ENCODE results near the gene NOP9.

The NOP9 gene

GRCh38 chr14:24263848-24264247 is 35.8 kb upstream of the NOP9 start:
- DNase-seq (ENCODE audit: low spot score) = no peak

GRCh38 chr14:24264298-24264697 is 35.4 kb upstream of the NOP9 start:
- DNase-seq (ENCODE audit: low spot score) = no peak

GRCh38 chr14:24266344-24267244 is 33.1 kb upstream of the NOP9 start:
- no peak for DNase-seq (ENCODE audit: low spot score)

GRCh38 chr14:24267516-24267915 is 32.1 kb upstream of the NOP9 start:
- no peak for DNase-seq (ENCODE audit: low spot score)

DNA sequence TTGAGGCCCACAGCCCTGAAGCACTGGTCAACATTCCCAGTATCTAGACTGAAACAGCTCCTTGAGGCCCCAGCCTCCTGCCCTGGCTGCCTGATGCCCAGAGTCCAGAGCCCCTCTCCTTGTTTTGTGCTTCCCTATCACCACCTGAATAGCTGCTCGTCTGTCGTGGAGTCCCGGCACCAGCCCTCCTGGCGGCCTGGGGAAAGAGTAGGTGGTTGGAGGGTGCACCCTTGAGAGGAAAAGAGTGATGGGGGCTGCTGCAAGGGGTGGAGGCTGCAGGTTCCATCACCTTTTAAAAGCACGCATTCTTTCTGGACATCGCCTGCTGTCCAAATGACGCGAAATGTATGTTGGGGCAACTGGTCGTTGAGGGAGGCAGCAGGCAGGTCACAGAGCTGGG is 31.4 kb upstream of the NOP9 start:
- DNase-seq (ENCODE audit: low spot score) = no peak

DNA sequence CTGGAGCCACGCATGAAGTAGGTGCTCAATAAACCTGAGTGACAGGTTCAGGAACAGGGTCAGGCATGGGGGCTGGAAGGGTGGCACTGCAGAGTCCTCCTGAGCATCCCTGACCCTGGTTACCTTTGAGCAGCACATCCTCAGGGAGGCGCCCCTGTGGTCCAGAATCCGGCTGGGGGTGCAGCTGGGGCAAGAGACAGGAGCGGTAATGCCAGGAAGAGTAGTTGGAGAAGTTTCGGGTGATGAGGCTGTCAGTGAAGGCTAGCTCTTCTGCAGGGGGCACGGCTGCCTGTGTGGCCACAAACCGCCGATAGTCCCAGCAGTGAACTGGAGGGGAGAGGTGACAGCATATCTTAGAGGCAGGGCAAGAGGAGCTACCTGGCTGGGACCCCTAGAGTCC is 30.3 kb upstream of the NOP9 start:
- DNase-seq (ENCODE audit: low spot score) = no peak

DNA sequence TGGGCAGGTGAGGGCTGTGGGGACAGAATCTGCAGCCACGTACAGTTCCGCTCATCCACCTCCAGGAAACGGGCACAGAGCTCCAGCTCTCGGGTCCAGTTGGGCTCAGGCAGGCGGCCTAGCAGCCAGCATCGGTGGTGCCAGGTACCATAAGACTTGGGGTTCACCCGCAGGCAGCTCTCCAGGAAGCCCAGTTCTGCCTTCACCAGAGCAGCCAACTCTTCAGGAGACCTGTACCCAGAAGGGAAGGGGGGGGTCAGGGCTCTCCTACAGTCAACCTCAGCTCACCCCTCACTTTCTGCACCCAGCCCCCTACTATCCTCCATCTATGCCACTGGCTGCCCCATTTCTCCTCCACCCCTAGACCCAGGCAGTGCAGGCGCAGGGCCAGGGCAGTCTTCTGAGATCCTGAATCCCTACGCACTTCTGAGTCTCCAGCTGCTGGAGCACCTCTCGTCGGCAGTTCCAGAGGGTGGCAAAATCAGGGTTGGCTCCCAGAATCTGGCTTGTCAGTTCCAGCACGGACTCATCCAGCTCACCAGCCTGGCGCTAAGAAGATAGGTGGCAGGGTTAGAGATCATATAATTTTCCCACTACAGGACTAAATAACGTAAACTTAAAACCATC is 29.6 kb upstream of the NOP9 start:
- DNase-seq (ENCODE audit: low spot score) = no peak

GRCh38 chr14:24270537-24271133 is 29.0 kb upstream of the NOP9 start:
- no peak for DNase-seq (ENCODE audit: low spot score)

DNA sequence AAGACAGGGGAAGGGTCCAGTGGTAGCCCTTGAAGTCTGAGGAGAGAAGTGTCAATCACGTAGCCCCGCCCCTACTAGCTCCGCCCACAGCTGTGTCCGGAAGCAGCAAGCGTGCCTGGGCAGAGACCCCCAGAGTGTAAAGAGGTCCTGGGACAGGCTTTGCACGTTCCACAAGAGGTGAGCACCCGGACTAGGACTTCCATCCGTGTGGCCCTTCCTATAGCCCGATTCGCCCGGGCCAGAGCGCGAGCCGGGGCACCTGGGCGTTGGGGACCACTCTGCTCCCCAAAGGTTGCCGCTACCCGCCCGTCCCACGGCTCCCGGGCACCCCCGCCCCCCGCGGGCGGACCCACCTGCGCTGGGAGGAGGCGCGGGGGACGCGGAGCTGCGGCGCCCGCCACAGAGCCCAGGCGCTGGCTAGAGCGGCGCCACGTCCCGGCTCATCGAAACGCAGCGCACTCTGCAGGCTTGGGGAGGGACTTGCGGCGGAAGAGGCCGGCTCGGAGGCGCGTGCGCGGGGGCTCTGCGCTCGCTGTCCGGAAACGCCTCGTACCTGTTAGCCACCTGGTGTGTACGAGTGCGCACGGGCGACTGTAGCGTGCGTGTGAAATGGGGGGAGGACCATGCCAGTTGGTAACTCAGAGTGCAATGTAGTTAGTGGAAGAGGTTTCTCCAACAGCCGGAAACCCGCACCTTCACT is 28.4 kb upstream of the NOP9 start, which contains the start of gene RABGGTA:
Gene RABGGTA, minus strand, starts transcription at position 464 of the 700 bp plus-strand sequence. CDS start 482 bp downstream, outside the sequence.
- DNase-seq (ENCODE audit: low spot score) = peak; percentile 74

- DNase-seq (ENCODE audit: low spot score) = no peak
Measured at GRCh38 chr14:24271834-24272263, 27.8 kb upstream of the NOP9 start.

GRCh38 chr14:24272467-24272866 is 27.2 kb upstream of the NOP9 start:
- DNase-seq (ENCODE audit: low spot score) = no peak

DNA sequence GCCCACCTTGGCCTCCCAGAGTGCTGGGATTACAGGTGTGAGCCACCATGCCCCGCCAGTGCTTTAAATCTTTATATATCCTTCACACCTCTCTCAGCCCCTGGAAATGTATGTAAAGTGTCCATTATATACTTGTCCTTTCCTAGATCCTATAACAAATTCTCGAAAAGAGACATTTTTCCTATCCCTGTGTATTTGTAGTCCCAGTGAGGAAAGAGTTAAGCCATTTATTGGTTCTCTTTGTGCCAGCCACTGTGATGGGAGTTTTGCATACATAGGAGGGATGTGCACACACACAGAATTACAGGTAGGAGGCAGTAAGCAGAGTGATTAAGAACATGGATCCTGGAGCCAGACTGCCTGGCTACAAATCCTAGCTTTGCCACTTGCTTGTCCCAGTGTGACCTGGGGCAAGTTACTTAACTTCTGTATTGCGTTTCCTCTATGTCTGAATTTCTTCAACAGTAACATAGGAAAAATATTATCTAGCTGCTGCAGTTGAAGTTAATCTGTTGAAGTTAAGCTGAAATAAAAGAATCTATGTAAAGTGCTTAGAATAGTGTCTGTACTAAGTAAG is 26.1 kb upstream of the NOP9 start:
- no peak for DNase-seq (ENCODE audit: low spot score)

GRCh38 chr14:24274101-24274543 is 25.5 kb upstream of the NOP9 start:
- peak; percentile 1 for DNase-seq (ENCODE audit: low spot score)

- DNase-seq (ENCODE audit: low spot score) = no peak
Measured at GRCh38 chr14:24277071-24277470, 22.6 kb upstream of the NOP9 start.

GRCh38 chr14:24277606-24278321 is 21.9 kb upstream of the NOP9 start:
- no peak for DNase-seq (ENCODE audit: low spot score)

GRCh38 chr14:24278424-24278823 is 21.2 kb upstream of the NOP9 start:
- no peak for DNase-seq (ENCODE audit: low spot score)

GRCh38 chr14:24279301-24280186 is 20.1 kb upstream of the NOP9 start:
- DNase-seq (ENCODE audit: low spot score) = no peak

GRCh38 chr14:24280797-24281460 is 18.7 kb upstream of the NOP9 start:
- no peak for DNase-seq (ENCODE audit: low spot score)

DNA sequence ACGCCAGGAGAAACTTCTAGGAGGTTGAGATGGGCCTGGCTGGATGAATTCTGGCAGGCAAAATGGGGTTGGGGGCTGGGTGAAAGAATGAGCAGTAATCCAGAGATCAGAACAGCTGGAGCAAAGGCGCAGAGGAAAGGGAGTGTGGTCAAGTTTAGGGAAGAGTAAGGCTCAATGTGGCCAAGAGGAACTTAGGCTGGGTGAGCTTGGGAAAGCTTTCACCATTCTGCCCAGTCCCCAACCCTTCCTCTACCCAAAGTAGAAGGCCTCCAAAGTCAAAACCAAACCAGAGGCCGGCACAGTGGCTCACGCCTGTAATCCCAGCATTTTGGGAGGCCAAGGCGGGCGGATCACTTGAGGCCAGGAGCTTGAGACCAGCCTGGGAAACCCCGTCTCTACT is 18.0 kb upstream of the NOP9 start:
- no peak for DNase-seq (ENCODE audit: low spot score)

- DNase-seq (ENCODE audit: low spot score) = no peak
Measured at GRCh38 chr14:24282736-24283135, 16.9 kb upstream of the NOP9 start.
